MCF 10A (cell line): ENCODE data around the gene TAOK3. TPM values are rescaled to one million over a fixed set of nuclear protein-coding genes. Genes with fewer than 3 reads are reported as not detected.

ENCODE experiments used
- BruUV-seq: library from RNA; stranded (reverse); fragments of 400-500 nt; replicated peaks from 2 replicates; lab custom pipeline; 2021; lab: Mats Ljungman, UMichigan
- CTCF ChIA-PET: fragments of 300-600 bp; sonication (Branson Sonifier 250); formaldehyde crosslinking; extraction: SDS; loops from one replicate; lab custom pipeline; 2021; ENCODE audit warnings: antibody characterized with exemption, inconsistent platforms; lab: Yijun Ruan, JAX
- POLR2A ChIA-PET: fragments of 300-600, 350-650 bp; sonication (Branson Sonifier 250); formaldehyde crosslinking; extraction: SDS; loops from one replicate; lab custom pipeline; 2020; ENCODE audit warnings: antibody characterized with exemption, inconsistent platforms; lab: Yijun Ruan, JAX
- DNase-seq: peaks from one replicate; pipeline ENCODE4 v3.0.0-alpha.2; 2018; ENCODE audit not compliant: unreplicated experiment
- H3K27ac Mint-ChIP-seq: one replicate; pipeline ENCODE4 v1.8.0; 2022; ENCODE audit warnings: mild to moderate bottlenecking, low read depth, mixed read lengths; ENCODE audit not compliant: unreplicated experiment
- H3K27me3 Mint-ChIP-seq: one replicate; pipeline ENCODE4 v1.8.0; 2022; ENCODE audit warnings: mixed read lengths; ENCODE audit not compliant: insufficient read depth, unreplicated experiment
- H3K36me3 Mint-ChIP-seq: one replicate; pipeline ENCODE4 v1.8.0; 2022; ENCODE audit warnings: mild to moderate bottlenecking, moderate library complexity, mixed read lengths; ENCODE audit not compliant: insufficient read depth, unreplicated experiment
- H3K4me1 Mint-ChIP-seq: one replicate; pipeline ENCODE4 v1.8.0; 2022; ENCODE audit warnings: mixed read lengths; ENCODE audit not compliant: insufficient read depth, unreplicated experiment
- H3K4me3 Mint-ChIP-seq: one replicate; pipeline ENCODE4 v1.8.0; 2022; ENCODE audit warnings: mild to moderate bottlenecking, moderate library complexity, mixed read lengths; ENCODE audit not compliant: unreplicated experiment
- H3K9me3 Mint-ChIP-seq: one replicate; pipeline ENCODE4 v1.8.0; 2022; ENCODE audit warnings: mixed read lengths; ENCODE audit not compliant: unreplicated experiment
- intact Hi-C: fragments of 100-400 bp; cut with micrococcal nuclease; formaldehyde crosslinking; loops from 2 replicates; pipeline ENCODE4 v1.14.1; 2022
- total RNA-seq: library from RNA; stranded (reverse); gene quantifications from 2 replicates; pipeline ENCODE4 v1.2.3, GENCODE V29; 2022
- TF ChIP-seq, protein P1 (sequence below): fragments of 200-600 bp; IDR thresholded peaks from one replicate; pipeline ENCODE4 v1.8.0; 2022; ENCODE audit warnings: antibody characterized with exemption, mild to moderate bottlenecking; ENCODE audit not compliant: unreplicated experiment

TAOK3 gene
- total RNA-seq, 1 experiment from 2014 or later = 28.6 TPM

DNA sequence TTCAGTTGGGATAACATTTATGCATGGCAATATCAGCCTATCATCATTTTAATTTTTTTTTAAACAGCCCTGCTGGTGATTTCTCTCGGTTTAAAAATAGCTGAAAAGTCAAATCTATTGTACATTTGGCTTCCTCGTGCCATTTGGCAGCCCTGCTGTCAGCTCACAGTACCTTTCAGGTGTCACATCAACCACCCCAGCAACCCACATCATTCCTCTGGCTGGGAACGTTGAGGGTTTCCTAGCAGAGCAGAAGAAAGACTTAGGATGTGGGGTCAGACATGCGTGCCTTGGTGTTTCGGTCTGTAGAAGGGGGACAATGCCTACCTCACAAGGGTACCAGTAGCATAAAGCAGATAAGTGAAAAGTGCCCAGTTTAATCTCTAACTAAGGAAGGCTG lies 221.0 kb downstream of the TAOK3 start:
- H3K27ac Mint-ChIP-seq = no peak overlapping the region
- no peak overlapping the region for H3K4me3 Mint-ChIP-seq
- CTCF ChIA-PET = interaction anchor here (0.5 to 1.8 kb wide), 5 partner anchors 14 to 225 kb away, joined by 3 to 6 read pairs (median 4); no protein-coding TSS in a partner anchor
- no peaks in the 10 kb centered on the region for H3K27me3 Mint-ChIP-seq
- intact Hi-C loops = no loop called here
- BruUV-seq = no TSS peak
- no peak for DNase-seq
- POLR2A ChIA-PET = interaction anchor here (2.0 kb wide), 1 partner anchor 16 kb away, joined by 7 read pairs; the partner anchor contains the start of gene PEBP1
- H3K36me3 Mint-ChIP-seq = peaks cover 43% of the 10 kb centered on the region
- no peaks in the 10 kb centered on the region for H3K9me3 Mint-ChIP-seq
- TF ChIP-seq, protein P1, sequence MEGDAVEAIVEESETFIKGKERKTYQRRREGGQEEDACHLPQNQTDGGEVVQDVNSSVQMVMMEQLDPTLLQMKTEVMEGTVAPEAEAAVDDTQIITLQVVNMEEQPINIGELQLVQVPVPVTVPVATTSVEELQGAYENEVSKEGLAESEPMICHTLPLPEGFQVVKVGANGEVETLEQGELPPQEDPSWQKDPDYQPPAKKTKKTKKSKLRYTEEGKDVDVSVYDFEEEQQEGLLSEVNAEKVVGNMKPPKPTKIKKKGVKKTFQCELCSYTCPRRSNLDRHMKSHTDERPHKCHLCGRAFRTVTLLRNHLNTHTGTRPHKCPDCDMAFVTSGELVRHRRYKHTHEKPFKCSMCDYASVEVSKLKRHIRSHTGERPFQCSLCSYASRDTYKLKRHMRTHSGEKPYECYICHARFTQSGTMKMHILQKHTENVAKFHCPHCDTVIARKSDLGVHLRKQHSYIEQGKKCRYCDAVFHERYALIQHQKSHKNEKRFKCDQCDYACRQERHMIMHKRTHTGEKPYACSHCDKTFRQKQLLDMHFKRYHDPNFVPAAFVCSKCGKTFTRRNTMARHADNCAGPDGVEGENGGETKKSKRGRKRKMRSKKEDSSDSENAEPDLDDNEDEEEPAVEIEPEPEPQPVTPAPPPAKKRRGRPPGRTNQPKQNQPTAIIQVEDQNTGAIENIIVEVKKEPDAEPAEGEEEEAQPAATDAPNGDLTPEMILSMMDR = no peak
- H3K4me1 Mint-ChIP-seq = no peaks in the 10 kb centered on the region

DNA sequence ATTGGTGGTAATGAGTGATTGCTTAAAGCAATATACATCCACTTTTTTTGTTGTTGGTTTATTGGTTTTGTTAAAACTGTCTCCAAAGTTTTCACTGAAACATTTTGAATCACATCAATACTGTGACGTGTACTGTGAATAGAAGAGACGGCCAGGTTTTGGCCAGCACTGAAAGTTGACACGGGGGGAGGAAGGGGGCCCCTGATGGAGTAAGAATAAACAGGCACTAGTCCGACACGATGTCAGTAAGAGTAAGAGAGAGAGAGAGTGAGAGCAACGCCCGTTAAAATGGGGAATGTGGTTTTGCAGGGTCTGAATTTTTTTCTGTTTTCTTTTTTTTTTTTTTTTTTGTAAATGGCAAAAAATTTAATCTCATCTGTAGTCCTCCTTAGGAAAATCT lies 222.1 kb downstream of the TAOK3 start:
- no peaks in the 10 kb centered on the region for H3K4me1 Mint-ChIP-seq
- H3K9me3 Mint-ChIP-seq = no peaks in the 10 kb centered on the region
- no peak overlapping the region for H3K27ac Mint-ChIP-seq
- H3K36me3 Mint-ChIP-seq = peaks cover 53% of the 10 kb centered on the region
- BruUV-seq = no TSS peak
- intact Hi-C loops = no loop called here
- no peak overlapping the region for H3K4me3 Mint-ChIP-seq
- TF ChIP-seq, protein P1 = no peak
- no peak for DNase-seq
- POLR2A ChIA-PET = interaction anchor here (1.2 to 2.0 kb wide), 2 partner anchors 13 to 15 kb away, joined by 3 to 7 read pairs; partner anchors contain the start of gene PEBP1
- H3K27me3 Mint-ChIP-seq = no peaks in the 10 kb centered on the region
- CTCF ChIA-PET = interaction anchor here (0.5 to 1.9 kb wide), 5 partner anchors 9 to 225 kb away, joined by 4 to 11 read pairs (median 4); no protein-coding TSS in a partner anchor

DNA sequence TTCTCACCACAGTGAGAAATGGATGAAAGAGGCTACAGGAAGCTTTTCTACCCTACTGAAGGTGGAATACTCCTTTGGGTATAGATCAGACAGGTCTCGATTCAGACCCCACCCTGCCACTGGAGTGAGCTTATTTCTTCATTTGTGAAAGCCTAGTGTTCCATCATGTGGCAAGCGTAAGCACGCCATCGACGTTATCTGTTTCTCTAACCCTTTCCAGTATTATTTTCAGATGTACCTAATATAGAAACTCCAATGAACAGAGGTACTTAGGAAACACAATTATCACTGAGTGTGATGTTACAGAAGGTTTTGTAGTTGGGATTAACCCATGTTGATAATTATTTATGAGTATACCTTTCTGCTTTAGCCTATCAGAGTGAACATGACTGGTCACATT lies 224.4 kb downstream of the TAOK3 start:
- ChIA-PET POLR2A (interaction anchor here (0.8 to 1.5 kb wide), 2 partner anchors 9 to 12 kb away, joined by 3 to 7 read pairs; partner anchors contain the start of gene PEBP1), CTCF (interaction anchor here (0.6 to 1.9 kb wide), 2 partner anchors 10 to 1531 kb away, joined by 3 to 9 read pairs; no protein-coding TSS in a partner anchor)
- Mint-ChIP-seq H3K27me3 (no peaks in the 10 kb centered on the region), H3K27ac (no peak overlapping the region), H3K4me1 (peaks cover under 1% of the 10 kb centered on the region), H3K4me3 (no peak overlapping the region), H3K36me3 (peaks cover 77% of the 10 kb centered on the region), H3K9me3 (no peaks in the 10 kb centered on the region)
- no peak for DNase-seq
- TF ChIP-seq, protein P1 = no peak
- intact Hi-C loops = no loop called here
- BruUV-seq = no TSS peak

DNA sequence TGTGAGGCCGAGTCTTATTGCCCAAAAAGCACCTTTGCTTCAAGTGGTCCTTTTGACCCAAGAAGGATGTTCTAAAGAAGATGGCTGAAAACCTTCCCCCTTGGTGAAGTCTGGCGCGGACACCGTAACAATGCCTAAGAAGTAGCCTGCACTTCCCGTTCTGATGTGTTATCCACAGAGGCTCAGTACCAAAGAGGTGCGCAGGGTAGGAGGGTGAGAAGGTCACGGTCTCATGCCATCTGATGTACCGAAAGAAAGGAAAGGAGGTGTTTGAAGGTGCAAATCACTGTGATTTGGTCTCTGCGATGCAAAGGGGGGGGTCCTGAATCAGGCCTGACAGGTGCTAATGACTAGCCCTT lies 226.9 kb downstream of the TAOK3 start:
- H3K9me3 Mint-ChIP-seq = no peaks in the 10 kb centered on the region
- TF ChIP-seq, protein P1 = no peak
- DNase-seq = no peak
- peaks cover 95% of the 10 kb centered on the region for H3K36me3 Mint-ChIP-seq
- no peak overlapping the region for H3K4me3 Mint-ChIP-seq
- H3K27ac Mint-ChIP-seq = no peak overlapping the region
- ChIA-PET POLR2A (no interaction called here), CTCF (interaction anchor here (1.3 to 1.4 kb wide), 2 partner anchors 10 to 270 kb away, joined by 3 to 4 read pairs; partner anchors contain the start of gene PEBP1)
- intact Hi-C loops = no loop called here
- peaks cover 5% of the 10 kb centered on the region for H3K4me1 Mint-ChIP-seq
- no TSS peak for BruUV-seq
- H3K27me3 Mint-ChIP-seq = no peaks in the 10 kb centered on the region
